Measurements from ENCODE around the gene KCNK7. TPM values are rescaled to one million over a fixed set of nuclear protein-coding genes. Genes with fewer than 3 reads are reported as not detected.

KCNK7 gene
- total RNA-seq, 1 experiment from 2014 or later: 1.8 TPM

DNA sequence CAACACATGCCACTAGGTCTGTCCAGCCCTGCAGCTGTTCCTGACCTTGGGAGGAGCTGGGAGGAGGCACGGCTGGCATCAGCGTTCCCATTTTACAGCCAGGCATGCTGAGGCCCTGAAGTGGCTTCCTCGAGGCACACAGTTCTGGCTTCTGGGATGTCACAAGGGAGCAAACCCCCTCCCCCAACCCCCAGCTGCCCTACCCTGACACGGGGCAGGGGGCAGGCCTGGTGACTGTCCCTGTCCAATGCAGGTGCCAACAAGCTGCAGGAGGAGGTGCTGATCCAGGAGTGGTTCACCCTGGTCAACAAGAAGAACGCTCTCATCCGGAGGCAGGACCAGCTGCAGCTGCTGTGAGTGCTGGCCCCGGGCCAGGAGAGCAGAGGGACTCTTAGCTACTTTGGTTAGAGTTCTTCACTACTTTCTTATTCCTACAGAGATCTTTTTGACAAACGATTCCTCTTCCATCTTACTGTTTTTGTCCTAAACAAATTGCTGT is 5.3 kb downstream of the KCNK7 start:
- no peaks in the 10 kb centered on the region for H3K23me2 ChIP-seq (ENCODE audit: insufficient read length, low read depth, low read length, poor library complexity, severe bottlenecking)

More for the DNA sequence above, 5.3 kb downstream of the KCNK7 start:
- Histone ChIP-seq H2BK5ac (ENCODE audit: insufficient read length, low read length) (no peak overlapping the region), H2AK5ac (ENCODE audit: insufficient read length, low read length) (no peak overlapping the region), H3T11ph (ENCODE audit: low read length) (no peak overlapping the region), H3K18ac (ENCODE audit: insufficient read length, low read depth, low read length) (no peak overlapping the region), H3K4me2 (ENCODE audit: insufficient read depth, insufficient read length, low read length) (no peak overlapping the region), H4K91ac (ENCODE audit: insufficient read length, low read depth, low read length) (no peak overlapping the region), H3K23ac (ENCODE audit: insufficient read length, low read depth, low read length) (no peak overlapping the region), H3K56ac (ENCODE audit: insufficient read length, low read depth, low read length) (no peak overlapping the region), H2BK15ac (ENCODE audit: low read depth, low read length) (no peak overlapping the region), H3K14ac (ENCODE audit: insufficient read depth, low read length) (no peak overlapping the region), H2AFZ (ENCODE audit: low read length) (no peak overlapping the region), H3K27ac (ENCODE audit: insufficient read length, low read depth, low read length) (no peak overlapping the region), H2BK120ac (ENCODE audit: low read depth, low read length, poor library complexity, severe bottlenecking) (no peak overlapping the region), H3K9ac (ENCODE audit: extremely low read depth, insufficient read length, low read length) (no peak overlapping the region), H3K9me3 (ENCODE audit: control insufficient read depth, low read depth, low read length) (no peaks in the 10 kb centered on the region), H3K79me1 (ENCODE audit: insufficient read depth, low read depth, low read length, poor library complexity, severe bottlenecking) (no peaks in the 10 kb centered on the region), H2BK12ac (ENCODE audit: insufficient read length, low read depth, low read length) (no peak overlapping the region), H4K8ac (replicated peaks; ENCODE audit: insufficient read length, low read depth, low read length) (no peak overlapping the region), H4K5ac (ENCODE audit: insufficient read length, low read depth, low read length) (no peak overlapping the region), H3K4ac (ENCODE audit: low read depth, low read length) (no peak overlapping the region), H3K27me3 (ENCODE audit: insufficient read depth, low read length) (no peaks in the 10 kb centered on the region; the same call in 1 of the 2 replicates), H4K20me1 (ENCODE audit: control insufficient read depth, insufficient read depth, insufficient read length) (no peaks in the 10 kb centered on the region), H3K79me2 (ENCODE audit: insufficient read depth, low read length) (no peaks in the 10 kb centered on the region), H2BK20ac (ENCODE audit: low read depth, low read length, poor library complexity, severe bottlenecking) (no peak overlapping the region), H3K4me1 (ENCODE audit: insufficient read depth, low read length) (no peaks in the 10 kb centered on the region; the same call in 1 of the 2 replicates)
- DNase-seq: no peak
- peak overlapping the region in 1 of 2 experiments; percentile 21; a peak in 2 of 5 replicates for H3K4me3 Mint-ChIP-seq
- H3K9me3 Mint-ChIP-seq: no peaks in the 10 kb centered on the region
- H3K4me1 Mint-ChIP-seq: peaks cover 8 to 40% of the 10 kb centered on the region in 2 experiments
- peaks cover 0 to 4% (median 3%) of the 10 kb centered on the region in 3 experiments; a peak in 3 of 7 replicates for H3K36me3 Mint-ChIP-seq (ENCODE audit: insufficient read depth in 1 of 3, low read depth in 3 of 3)
- no peak for TF ChIP-seq CTCF (conservative IDR thresholded peaks at IDR 0.05)
- peaks cover 37% of the 10 kb centered on the region for H3K27me3 Mint-ChIP-seq (ENCODE audit: low read depth)
- no peak overlapping the region for H3K27ac Mint-ChIP-seq
- no CpG with 5 or more reads among the region's 8 CpGs for WGBS (ENCODE audit: extremely low coverage, insufficient read length, low lambda C conversion rate)
